AG08395 (cell line): ENCODE measurements around the gene PPARA.

Experiments used
- DNase-seq: peaks from one replicate; pipeline ENCODE4 v3.0.0; 2012; ENCODE audit warnings: mixed read lengths, low spot score

Gene PPARA

GRCh38 chr22:46150034-46150654 is at the start of gene PPARA:
Gene PPARA, plus strand, starts transcription at chr22:46150526. Its CDS starts 47,858 bp downstream, at chr22:46198384.
- DNase-seq, result peak; percentile 99

DNA sequence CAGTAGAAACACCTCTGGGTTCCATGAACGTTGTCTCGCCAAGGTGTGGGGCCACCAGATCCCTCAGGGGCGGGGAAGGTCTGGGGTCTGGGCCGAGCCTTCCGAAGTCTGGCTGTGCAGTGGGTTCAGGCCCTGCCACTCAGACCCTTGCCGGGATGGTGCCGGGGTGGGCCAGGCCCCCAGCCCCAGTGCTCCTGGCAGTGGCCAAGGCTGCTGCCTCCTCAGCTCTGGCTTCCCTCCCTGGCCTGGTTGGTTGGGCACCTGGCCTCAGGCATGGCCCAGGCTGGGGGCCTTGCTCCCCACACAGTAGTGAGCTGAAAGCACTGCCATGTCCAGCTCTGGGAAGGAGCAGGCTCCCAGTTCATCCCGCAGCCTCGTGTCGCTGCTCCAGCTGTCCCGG is 48.2 kb upstream of the PPARA start:
- no peak for DNase-seq

DNA sequence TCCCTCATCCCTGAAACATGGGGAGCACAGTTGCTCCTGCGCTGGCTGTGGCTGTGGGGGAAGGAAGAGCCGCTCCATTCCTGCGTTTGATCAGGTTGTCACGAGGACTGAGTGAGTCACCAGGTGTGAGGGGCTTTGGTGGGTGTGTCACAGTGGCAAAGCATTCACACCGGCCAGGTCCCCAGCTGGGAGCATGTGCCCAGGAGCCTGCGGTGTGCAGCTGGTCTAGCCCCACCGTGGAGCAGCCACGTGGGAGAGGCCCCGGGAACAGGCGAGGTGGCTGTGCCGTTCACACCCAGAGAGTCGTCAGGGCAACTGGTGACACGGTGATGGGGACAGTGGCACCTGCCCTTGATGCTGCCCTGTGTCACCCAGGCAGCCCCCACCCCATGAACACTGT is 47.6 kb upstream of the PPARA start:
- DNase-seq, result no peak

GRCh38 chr22:46103181-46103580 is 47.1 kb upstream of the PPARA start:
- no peak for DNase-seq

- no peak for DNase-seq
Measured at GRCh38 chr22:46103664-46104063, 46.7 kb upstream of the PPARA start.

DNA sequence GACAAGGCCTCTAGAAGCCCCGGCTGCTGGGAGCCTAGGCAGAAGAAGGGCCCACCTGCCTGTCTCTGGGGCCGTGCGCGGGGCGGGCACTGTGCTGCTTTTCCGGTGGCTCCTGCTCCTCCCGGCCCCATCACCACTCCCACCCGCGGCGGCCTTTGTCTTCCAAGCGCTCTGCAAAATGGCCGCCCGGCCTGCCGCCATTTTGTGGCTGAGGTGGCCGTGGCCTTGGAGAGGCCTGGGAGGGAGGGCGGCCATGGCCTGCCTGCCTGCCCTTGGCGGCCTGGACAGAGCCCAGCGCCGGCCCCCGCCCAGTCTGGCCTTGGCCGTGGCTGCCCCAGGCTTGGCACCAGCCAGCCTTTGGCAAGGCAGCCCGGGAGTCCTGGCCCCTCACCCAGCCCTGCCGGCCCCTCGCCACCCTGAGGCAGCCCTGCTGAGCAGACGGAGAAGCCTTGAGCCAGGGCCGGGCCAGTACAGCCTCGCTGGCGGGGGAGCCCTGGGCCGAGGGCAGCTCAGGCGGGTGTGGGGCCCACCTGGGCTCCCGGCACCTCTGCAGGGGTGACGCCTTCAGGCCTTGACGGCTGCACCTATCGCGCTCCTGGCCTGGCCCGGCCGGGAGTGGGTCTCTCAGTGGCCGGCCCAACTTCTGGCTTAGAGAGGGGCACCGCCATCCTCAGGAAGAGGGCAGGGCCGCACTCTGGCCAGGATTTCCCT is 46.0 kb upstream of the PPARA start:
- DNase-seq, result no peak

- DNase-seq, result no peak
Measured at GRCh38 chr22:46104881-46105493, 45.3 kb upstream of the PPARA start.

DNA sequence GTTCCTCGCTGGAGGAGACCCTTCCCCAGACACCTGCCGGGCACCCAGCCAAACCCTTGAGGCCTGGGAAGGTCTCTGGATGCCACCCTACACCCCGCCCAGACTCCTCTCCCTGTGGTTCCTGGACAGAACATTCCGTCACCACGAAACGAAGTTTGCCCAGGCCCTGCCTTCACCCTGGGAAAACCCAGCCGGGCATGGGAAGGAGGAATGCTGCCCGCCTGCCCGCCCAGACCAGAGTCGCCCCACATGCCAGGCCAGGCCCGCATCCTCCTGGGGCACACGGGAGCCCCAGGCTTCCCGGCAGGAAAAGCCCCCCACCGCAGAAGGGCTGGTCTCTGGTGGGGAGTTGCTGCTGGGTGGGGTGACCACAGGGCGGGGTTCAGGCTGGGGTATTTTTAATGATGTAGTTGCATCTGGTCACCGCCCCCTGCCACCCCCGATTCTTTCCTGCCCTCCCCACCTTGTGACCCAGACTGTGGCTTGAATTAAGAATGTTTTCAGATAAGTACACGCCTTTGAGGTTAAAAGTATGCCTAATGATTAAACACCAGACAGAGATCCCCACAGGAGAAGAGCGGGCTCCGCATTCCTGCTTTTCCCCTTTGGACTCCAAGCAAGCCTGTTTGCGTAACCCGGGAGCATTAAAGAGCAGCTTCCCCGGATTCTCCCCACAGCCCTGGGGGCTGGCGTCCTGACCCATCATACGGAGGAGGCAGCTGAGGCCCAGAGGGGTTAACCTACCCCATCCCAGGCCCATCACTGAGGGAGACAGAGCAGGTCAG is 44.6 kb upstream of the PPARA start:
- peak; percentile 65 for DNase-seq

DNA sequence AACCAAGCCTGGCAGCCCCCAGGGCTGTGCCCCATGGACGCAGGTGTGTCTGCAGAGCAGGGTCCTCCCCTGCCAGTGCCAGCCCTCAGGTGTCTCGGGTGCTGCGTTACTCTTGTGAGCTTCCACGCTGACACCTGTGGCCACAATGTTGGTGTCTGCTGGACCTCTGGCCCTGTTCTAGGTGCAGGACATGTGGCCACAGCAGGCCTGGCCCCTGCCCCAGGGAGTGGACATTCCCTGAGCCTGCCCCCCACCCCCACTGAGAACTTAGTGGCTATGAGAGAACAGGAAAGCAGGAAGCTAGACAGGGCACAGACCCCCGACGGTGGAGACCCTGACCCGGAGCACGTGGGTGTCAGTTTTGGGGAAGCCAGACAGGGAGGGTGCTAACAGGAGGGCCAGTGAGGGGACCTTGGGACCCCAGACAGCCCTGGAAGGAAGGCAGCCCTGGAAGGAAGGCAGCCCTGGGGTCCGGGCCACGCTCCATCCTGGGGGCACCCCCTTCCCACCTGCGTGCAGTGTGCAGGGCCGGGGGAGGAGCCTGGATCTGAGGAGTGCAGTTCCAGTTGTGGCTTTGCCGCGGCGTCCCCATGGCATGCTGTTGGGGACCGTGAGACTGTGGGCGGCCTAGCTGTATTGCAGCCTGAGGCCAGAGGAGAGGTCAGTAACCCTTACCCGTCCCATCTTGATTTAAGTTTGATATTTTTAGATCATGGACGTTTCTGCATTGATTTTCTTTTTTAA is 43.9 kb upstream of the PPARA start:
- DNase-seq, result no peak

DNA sequence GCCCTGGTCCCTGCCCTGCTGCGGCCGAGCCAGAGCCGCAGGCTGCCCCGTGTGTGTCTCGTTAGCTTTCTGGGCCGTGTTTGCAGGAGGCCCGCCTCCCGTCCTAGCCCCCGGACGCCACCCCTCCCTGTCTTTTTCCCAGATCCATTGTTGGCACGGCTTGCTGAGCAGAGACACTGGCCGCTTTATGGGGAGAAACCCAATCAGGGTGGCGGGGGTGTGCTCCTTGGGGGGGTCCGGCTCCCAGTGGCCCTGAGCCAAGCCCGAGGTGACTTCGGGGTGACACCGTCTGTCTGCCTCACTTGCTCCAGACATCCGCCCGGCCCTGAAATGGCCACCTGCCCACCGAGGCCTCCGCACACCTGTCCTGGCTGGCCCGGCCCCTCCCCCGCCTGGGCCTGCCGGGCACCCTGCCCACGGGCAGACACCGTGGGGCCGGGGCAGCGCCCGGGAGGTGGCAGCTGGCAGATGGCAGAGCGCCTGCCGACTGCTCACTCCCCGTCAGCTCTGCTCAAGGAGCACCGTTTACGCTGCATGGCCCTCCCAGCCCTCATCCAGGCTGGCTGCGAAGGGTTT is 43.1 kb upstream of the PPARA start:
- no peak for DNase-seq

GRCh38 chr22:46107753-46108563 is 42.4 kb upstream of the PPARA start:
- DNase-seq, result no peak

DNA sequence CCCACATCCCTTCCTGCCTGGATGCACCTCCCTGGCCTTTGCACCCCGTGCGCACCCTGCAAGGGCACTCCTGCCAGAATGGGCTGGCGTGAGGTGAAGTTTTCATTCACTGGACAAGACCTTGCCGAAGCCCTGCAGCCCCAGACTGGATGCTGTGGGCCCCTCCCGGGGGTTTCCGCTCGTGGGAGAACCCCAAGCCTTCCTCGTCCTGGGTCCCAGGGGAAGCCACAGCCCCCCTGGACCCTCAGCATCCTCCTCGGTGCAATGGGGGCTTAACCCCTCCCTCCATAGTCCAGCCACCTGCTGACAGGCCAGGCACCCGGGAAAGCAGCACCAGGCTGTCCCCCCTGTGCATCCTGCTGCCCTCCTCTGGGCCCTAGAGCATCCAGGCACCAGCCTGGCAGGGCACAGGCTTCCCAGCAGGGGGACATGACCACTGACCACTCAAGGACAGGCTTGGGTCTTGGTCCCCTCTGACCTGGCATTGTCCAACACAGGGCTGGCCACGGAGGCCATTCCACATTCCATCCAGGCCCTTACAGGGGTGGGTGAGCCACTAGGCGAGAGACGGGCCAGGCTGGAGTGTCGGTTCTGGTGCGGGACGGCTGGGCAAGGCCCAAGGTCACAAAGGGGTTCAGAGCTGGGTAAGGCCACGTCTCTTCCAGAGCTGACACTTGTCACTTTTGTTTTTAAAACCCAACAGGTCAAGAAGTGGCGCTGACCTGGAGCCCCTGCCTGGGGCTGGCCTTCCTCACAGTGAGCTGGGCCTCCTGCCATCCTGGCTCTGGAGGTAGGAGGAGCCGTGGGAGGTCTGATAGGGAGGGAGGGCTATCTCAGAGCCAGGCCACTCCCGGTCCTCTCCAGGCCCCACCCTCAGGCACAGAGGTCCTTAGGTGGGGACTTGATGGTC is 41.5 kb upstream of the PPARA start:
- peak; percentile 54 for DNase-seq

DNA sequence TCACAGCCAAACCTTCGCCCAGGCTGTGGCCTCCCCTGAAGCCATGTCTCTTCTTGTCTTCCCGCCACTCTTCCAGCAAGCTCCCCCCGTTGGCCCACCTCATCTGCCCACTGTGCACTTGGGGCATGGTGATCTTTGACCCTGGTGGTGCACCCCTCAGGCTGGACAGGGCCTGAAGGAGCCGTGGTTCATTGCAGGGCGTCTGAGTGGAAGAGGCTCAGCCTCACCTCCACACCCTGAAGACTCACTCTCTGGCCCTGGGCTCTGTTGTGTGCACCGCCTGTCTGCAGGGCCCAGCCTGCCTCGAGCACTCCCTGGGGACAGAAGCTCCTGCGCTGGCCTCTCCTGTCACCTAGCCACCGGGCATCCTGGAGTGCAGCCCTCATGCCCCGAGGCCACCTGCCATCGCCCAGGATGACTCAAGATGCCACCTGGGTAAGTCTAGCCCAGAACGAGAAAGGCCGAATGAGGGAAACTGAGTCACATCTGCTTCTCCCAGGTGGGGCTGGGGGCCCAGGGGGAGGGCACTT is 40.8 kb upstream of the PPARA start:
- no peak for DNase-seq

- no peak for DNase-seq
Measured at GRCh38 chr22:46110215-46110614, 40.1 kb upstream of the PPARA start.

GRCh38 chr22:46111645-46112306 is 38.5 kb upstream of the PPARA start:
- no peak for DNase-seq

- no peak for DNase-seq
Measured at GRCh38 chr22:46112405-46112804, 37.9 kb upstream of the PPARA start.

DNA sequence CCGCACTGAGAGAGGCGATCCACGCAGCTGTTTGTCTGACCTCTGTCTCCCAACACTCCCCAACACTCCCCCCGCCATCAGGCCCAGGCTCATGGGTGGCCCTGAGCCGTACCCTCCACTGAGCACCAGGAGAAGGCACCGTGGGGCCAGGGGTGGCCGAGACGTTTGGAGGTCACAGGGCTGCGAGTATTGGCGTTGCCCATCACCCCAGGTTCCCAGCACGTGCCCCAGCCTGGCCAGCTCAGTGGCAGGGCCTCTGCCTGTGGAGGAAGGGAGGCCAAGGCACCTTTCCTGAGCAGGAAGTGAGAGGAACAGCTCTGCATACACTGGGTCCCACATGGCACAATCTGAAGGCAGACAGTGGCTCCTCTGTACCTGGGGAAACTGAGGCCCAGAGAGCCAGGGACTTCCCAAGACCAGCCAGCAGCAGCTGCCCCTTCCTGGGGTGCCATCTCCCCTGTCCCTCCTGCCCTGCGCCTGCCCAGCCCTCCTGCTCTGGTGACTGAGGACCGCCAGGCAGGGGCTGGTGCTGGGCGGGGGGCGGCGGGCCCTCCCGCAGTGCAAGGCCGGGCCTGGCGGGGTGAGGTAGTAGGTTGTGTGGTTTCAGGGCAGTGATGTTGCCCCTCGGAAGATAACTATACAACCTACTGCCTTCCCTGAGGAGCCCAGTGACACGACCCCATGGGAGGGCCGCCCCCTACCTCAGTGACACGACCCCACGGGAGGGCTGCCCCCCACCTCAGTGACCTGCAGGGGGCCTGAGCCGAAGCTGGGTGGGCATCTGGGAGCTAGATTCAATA is 37.0 kb upstream of the PPARA start:
- no peak for DNase-seq
